ENCODE data around the gene CDCP2. TPM values are rescaled to one million over a fixed set of nuclear protein-coding genes. Genes with fewer than 3 reads are reported as not detected.

Gene CDCP2
- total and polyA plus RNA-seq, 7 donors: 0.04 TPM; not detected in 6

- no peak for DNase-seq
- intact Hi-C loops (cut with DNase I): loop anchor here (5.0 to 10.0 kb wide), 2 partner anchors 142 to 284 kb away; partner anchors contain the start of gene SSBP3
- no peaks in the 10 kb centered on the region for H3K36me3 ChIP-seq
- H3K4me1 ChIP-seq: peaks cover 0 to 13% (median 12%) of the 10 kb centered on the region in 4 donors
- WGBS, 2 donors: 77 to 91% methylated on average over 8 of the region's 8 CpGs
- TF ChIP-seq EP300 (IDR thresholded peaks at IDR 0.05) (no peak), POLR2A (IDR thresholded peaks at IDR 0.05) (no peak), POLR2AphosphoS5 (IDR thresholded peaks at IDR 0.05) (no peak), CTCF (IDR thresholded peaks at IDR 0.05) (no peak)
- H3K27me3 ChIP-seq: no peaks in the 10 kb centered on the region
- H3K27ac ChIP-seq: no peak overlapping the region
- no peaks in the 10 kb centered on the region for H3K9me3 ChIP-seq
- H3K4me3 ChIP-seq: no peak overlapping the region
Measured at GRCh38 chr1:54122992-54123391, 29.8 kb downstream of the CDCP2 start.

- no peak overlapping the region for H3K27ac ChIP-seq
- H3K4me3 ChIP-seq: peak overlapping the region in 1 of 4 donors; percentile 32
- H3K9me3 ChIP-seq: no peaks in the 10 kb centered on the region
- TF ChIP-seq CTCF (IDR thresholded peaks at IDR 0.05) (no peak), EP300 (IDR thresholded peaks at IDR 0.05) (no peak), POLR2A (IDR thresholded peaks at IDR 0.05) (no peak), POLR2AphosphoS5 (IDR thresholded peaks at IDR 0.05) (no peak)
- no peaks in the 10 kb centered on the region for H3K36me3 ChIP-seq
- 17 to 63% methylated on average over 14 of the region's 14 CpGs for WGBS, 2 donors
- H3K4me1 ChIP-seq: peaks cover 0 to 13% (median 12%) of the 10 kb centered on the region in 4 donors
- no peaks in the 10 kb centered on the region for H3K27me3 ChIP-seq
- intact Hi-C loops (cut with DNase I): loop anchor here (5.0 to 10.0 kb wide), 2 partner anchors 143 to 285 kb away; partner anchors contain the start of gene SSBP3
- DNase-seq: no peak
Measured at GRCh38 chr1:54122135-54122751, 30.6 kb downstream of the CDCP2 start.

- Histone ChIP-seq H3K9me3 (no peaks in the 10 kb centered on the region), H3K27me3 (no peaks in the 10 kb centered on the region), H3K4me3 (peak overlapping the region in 3 of 4 donors; percentile 13 to 34 (median 32)), H3K4me1 (peaks cover 0 to 13% (median 12%) of the 10 kb centered on the region in 4 donors), H3K27ac (no peak overlapping the region), H3K36me3 (no peaks in the 10 kb centered on the region)
- intact Hi-C loops (cut with DNase I): loop anchor here (1.0 to 10.0 kb wide), 3 partner anchors 143 to 368 kb away; partner anchors contain the start of gene SSBP3
- peak; percentile 90 for DNase-seq
- TF ChIP-seq POLR2AphosphoS5 (IDR thresholded peaks at IDR 0.05) (no peak), CTCF (IDR thresholded peaks at IDR 0.05) (peak; percentile 63 to 84 (median 75))
- WGBS, 2 donors: 1 to 7% methylated on average over 36 of the region's 36 CpGs
Measured at GRCh38 chr1:54121482-54122134, 31.2 kb downstream of the CDCP2 start.

GRCh38 chr1:54120698-54121481 is 31.9 kb downstream of the CDCP2 start:
- no peaks in the 10 kb centered on the region for H3K9me3 ChIP-seq
- TF ChIP-seq EP300 (IDR thresholded peaks at IDR 0.05): no peak
- no peak for TF ChIP-seq POLR2A (IDR thresholded peaks at IDR 0.05)
- DNase-seq: no peak
- intact Hi-C loops (cut with DNase I): loop anchor here (1.0 to 10.0 kb wide), 3 partner anchors 144 to 368 kb away; partner anchors contain the start of gene SSBP3
- H3K27ac ChIP-seq: no peak overlapping the region
- WGBS, 2 donors: 35 to 71% methylated on average over 33 of the region's 33 CpGs
- H3K36me3 ChIP-seq: no peaks in the 10 kb centered on the region
- no peaks in the 10 kb centered on the region for H3K27me3 ChIP-seq
- H3K4me1 ChIP-seq: peaks cover 0 to 13% (median 12%) of the 10 kb centered on the region in 4 donors
- peak overlapping the region in 2 of 4 donors; percentile 32 to 34 for H3K4me3 ChIP-seq

Data from sigmoid colon (tissue), 7 donors.